Stimulated activated CD4-positive, alpha-beta T cell treated with anti-CD3 and anti-CD28 coated beads, Interleukin-4, amount 100 ng/mL, for 1 hour (primary cell): ENCODE measurements around the gene PLA2G3.
"Not testable (repeated sequence)": the region's sequence is repeated elsewhere in the genome, so short reads cannot be mapped to it uniquely, and the experiment has no call there.

ENCODE experiments used
- DNase-seq: peaks from one replicate; pipeline ENCODE4 v3.0.0-alpha.2; 2020

PLA2G3 gene

GRCh38 chr22:31139866-31140716, at the start of gene PLA2G3:
TSS of gene PLA2G3 (minus strand) at chr22:31140508. CDS start at chr22:31140354, 154 bp downstream.
- DNase-seq = no peak

GRCh38 chr22:31187627-31188026, 47.3 kb upstream of the PLA2G3 start:
- no peak for DNase-seq

- no peak for DNase-seq
Observed at GRCh38 chr22:31185056-31185455, 44.7 kb upstream of the PLA2G3 start.

- no peak for DNase-seq
Observed at GRCh38 chr22:31184015-31184414, 43.7 kb upstream of the PLA2G3 start.

GRCh38 chr22:31179345-31179744, 39.0 kb upstream of the PLA2G3 start:
- DNase-seq = no peak

GRCh38 chr22:31178859-31179258, 38.6 kb upstream of the PLA2G3 start:
- no peak for DNase-seq

- no peak for DNase-seq
Observed at GRCh38 chr22:31177420-31178162, 37.3 kb upstream of the PLA2G3 start.

GRCh38 chr22:31176923-31177322, 36.6 kb upstream of the PLA2G3 start:
- DNase-seq = no peak

- no peak for DNase-seq
Observed at GRCh38 chr22:31173386-31174145, 33.3 kb upstream of the PLA2G3 start.

GRCh38 chr22:31171734-31172133, 31.4 kb upstream of the PLA2G3 start:
- not testable (repeated sequence) for DNase-seq

GRCh38 chr22:31170971-31171370, 30.7 kb upstream of the PLA2G3 start:
- no peak for DNase-seq

- no peak for DNase-seq
Observed at GRCh38 chr22:31162015-31162765, 21.9 kb upstream of the PLA2G3 start.

GRCh38 chr22:31161386-31161785, 21.1 kb upstream of the PLA2G3 start:
- DNase-seq = no peak

GRCh38 chr22:31160328-31160978, 20.1 kb upstream of the PLA2G3 start:
- no peak for DNase-seq

GRCh38 chr22:31155422-31155821, 15.1 kb upstream of the PLA2G3 start:
- no peak for DNase-seq

GRCh38 chr22:31154975-31155374, 14.7 kb upstream of the PLA2G3 start:
- no peak for DNase-seq

- DNase-seq = no peak
Observed at GRCh38 chr22:31153357-31153756, 13.0 kb upstream of the PLA2G3 start.

- no peak for DNase-seq
Observed at GRCh38 chr22:31151872-31152271, 11.6 kb upstream of the PLA2G3 start.

GRCh38 chr22:31150615-31151014, 10.3 kb upstream of the PLA2G3 start:
- no peak for DNase-seq

- DNase-seq = peak; percentile 11
Observed at GRCh38 chr22:31148953-31149627, 8.8 kb upstream of the PLA2G3 start.

GRCh38 chr22:31148488-31148887, 8.2 kb upstream of the PLA2G3 start:
- no peak for DNase-seq
